ENCODE data around the gene HDAC4. TPM values are rescaled to one million over a fixed set of nuclear protein-coding genes. Genes with fewer than 3 reads are reported as not detected.
"Not testable (repeated sequence)": the region's sequence is repeated elsewhere in the genome, so short reads cannot be mapped to it uniquely, and the experiment has no call there.

HDAC4 gene
- total RNA-seq, 6 experiments from 2014 or later: 7.4 to 13.0 (median 9.5) TPM

GRCh38 chr2:239282448-239283287 is 118.2 kb downstream of the HDAC4 start:
- H3K4me1 Mint-ChIP-seq (ENCODE audit: low read depth): peaks cover 6% of the 10 kb centered on the region; the same call in 1 of the 2 replicates
- no peaks in the 10 kb centered on the region for H3K9me3 Mint-ChIP-seq
- no peak for DNase-seq
- no peak overlapping the region for H3K4me3 Mint-ChIP-seq
- H3K27ac Mint-ChIP-seq: no peak overlapping the region
- H3K36me3 Mint-ChIP-seq (ENCODE audit: low read depth): no peaks in the 10 kb centered on the region
- no peak for TF ChIP-seq CTCF (IDR thresholded peaks at IDR 0.05)
- H3K27me3 Mint-ChIP-seq (ENCODE audit: insufficient read depth): no peaks in the 10 kb centered on the region

GRCh38 chr2:239280296-239281017 is 120.4 kb downstream of the HDAC4 start:
- H3K36me3 Mint-ChIP-seq (ENCODE audit: low read depth); H3K9me3 Mint-ChIP-seq; H3K4me3 Mint-ChIP-seq; H3K27ac Mint-ChIP-seq; H3K27me3 Mint-ChIP-seq (ENCODE audit: insufficient read depth): not testable (repeated sequence)
- DNase-seq: peak; percentile 62
- H3K4me1 Mint-ChIP-seq (ENCODE audit: low read depth): peaks cover 13% of the 10 kb centered on the region

- no peak for DNase-seq
- Mint-ChIP-seq H3K36me3 (ENCODE audit: low read depth) (no peaks in the 10 kb centered on the region), H3K4me3 (peak overlapping the region; percentile 44), H3K9me3 (no peaks in the 10 kb centered on the region), H3K27ac (peak overlapping the region; percentile 79), H3K27me3 (ENCODE audit: insufficient read depth) (peaks cover 2% of the 10 kb centered on the region; the same call in 1 of the 2 replicates), H3K4me1 (ENCODE audit: low read depth) (peaks cover 20% of the 10 kb centered on the region)
- TF ChIP-seq CTCF (IDR thresholded peaks at IDR 0.05): no peak
Measured at GRCh38 chr2:239279508-239280295, 121.1 kb downstream of the HDAC4 start.

- TF ChIP-seq CTCF (IDR thresholded peaks at IDR 0.05): no peak
- H3K9me3 Mint-ChIP-seq: no peaks in the 10 kb centered on the region
- H3K27ac Mint-ChIP-seq: peak overlapping the region; percentile 79
- peaks cover 2% of the 10 kb centered on the region for H3K27me3 Mint-ChIP-seq (ENCODE audit: insufficient read depth)
- H3K4me3 Mint-ChIP-seq: no peak overlapping the region
- no peaks in the 10 kb centered on the region for H3K36me3 Mint-ChIP-seq (ENCODE audit: low read depth)
- no peak for DNase-seq
- peaks cover 28% of the 10 kb centered on the region for H3K4me1 Mint-ChIP-seq (ENCODE audit: low read depth)
Measured at GRCh38 chr2:239278941-239279365, 121.9 kb downstream of the HDAC4 start.

GRCh38 chr2:239278361-239278760 is 122.5 kb downstream of the HDAC4 start:
- H3K9me3 Mint-ChIP-seq: no peaks in the 10 kb centered on the region
- H3K4me1 Mint-ChIP-seq (ENCODE audit: low read depth): peaks cover 34% of the 10 kb centered on the region
- H3K27ac Mint-ChIP-seq: peak overlapping the region; percentile 13; the same call in 1 of the 2 replicates
- no peaks in the 10 kb centered on the region for H3K36me3 Mint-ChIP-seq (ENCODE audit: low read depth)
- TF ChIP-seq CTCF (IDR thresholded peaks at IDR 0.05): no peak
- no peak for DNase-seq
- peaks cover 2% of the 10 kb centered on the region for H3K27me3 Mint-ChIP-seq (ENCODE audit: insufficient read depth)
- no peak overlapping the region for H3K4me3 Mint-ChIP-seq
